ENCODE measurements around the gene SNAP25. TPM values are rescaled to one million over a fixed set of nuclear protein-coding genes. Genes with fewer than 3 reads are reported as not detected.

SNAP25 gene
- total RNA-seq, 2 experiments from 2014 or later = not detected

DNA sequence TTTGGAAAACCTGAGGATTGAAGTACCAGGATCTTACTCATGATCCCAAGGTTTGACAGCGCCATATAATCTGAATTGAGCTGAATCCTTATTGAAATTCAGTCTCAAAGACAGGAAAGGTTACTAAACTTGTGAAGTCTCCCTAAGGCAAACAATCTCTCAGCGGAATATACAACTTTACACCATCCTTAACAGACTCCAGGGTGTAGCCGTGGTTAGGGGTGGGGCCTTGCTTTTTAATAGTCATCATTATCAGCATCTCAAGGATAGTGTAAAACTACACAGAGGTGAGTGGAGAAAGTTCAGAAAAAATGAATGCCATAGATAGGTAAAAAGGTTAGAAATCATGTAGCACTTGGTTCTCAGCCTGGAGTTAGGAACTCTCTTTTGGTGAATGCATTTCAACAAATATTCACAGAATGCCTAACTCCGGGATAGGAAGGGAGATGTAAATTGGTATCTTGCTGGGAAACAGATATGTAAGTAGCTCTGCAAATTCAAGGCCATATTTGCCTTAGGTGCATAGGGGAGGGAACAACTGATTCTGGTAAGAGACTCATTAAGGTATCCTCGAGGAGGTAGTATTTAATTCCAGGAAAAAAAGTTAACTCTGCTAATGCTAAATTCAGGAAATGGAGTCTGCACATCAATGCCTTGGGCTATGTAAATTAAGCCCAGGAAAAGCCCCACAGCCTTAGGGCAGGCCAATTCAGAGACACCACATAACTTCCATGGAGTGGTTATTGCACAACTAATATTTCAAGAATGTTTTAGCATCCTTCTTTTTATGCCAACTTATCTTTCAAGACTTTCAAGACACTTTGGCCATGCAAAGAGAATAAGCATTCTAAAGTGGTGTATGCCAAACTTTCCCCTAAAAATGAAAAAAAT, 61.6 kb downstream of the SNAP25 start:
- H3K27me3 Mint-ChIP-seq = no peaks in the 10 kb centered on the region
- no peaks in the 10 kb centered on the region for H3K4me1 Mint-ChIP-seq
- ChIA-PET CTCF (interaction anchor here (1.3 kb wide), 1 partner anchor 302 kb away, joined by 3 read pairs; no protein-coding TSS in a partner anchor), POLR2A (no interaction called here)
- no peak overlapping the region for H3K27ac Mint-ChIP-seq
- no peak overlapping the region for H3K4me3 Mint-ChIP-seq
- DNase-seq = no peak
- H3K36me3 Mint-ChIP-seq (ENCODE audit: low read depth) = no peaks in the 10 kb centered on the region
- H3K9me3 Mint-ChIP-seq = no peaks in the 10 kb centered on the region

DNA sequence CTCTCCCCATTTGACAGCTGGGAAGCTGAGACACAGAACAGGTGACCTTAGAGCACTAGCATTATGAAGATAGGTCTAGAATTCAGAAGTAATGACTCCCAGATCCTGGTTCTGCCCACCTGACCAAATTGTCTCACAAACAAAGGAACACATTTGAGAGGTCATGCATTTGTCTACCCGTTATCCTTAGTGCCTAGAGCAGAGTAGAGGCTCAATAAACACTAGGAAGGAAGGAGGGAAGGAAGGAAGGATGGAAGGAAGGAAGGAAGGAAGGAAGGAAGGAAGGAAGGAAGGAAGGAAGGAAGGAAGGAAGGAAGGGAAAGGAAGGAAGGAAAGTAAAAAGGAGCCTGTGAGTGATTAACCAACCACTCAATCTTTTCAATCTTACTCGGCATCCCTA, 63.3 kb downstream of the SNAP25 start:
- DNase-seq = no peak
- no peaks in the 10 kb centered on the region for H3K36me3 Mint-ChIP-seq (ENCODE audit: low read depth)
- ChIA-PET POLR2A (no interaction called here), CTCF (interaction anchor here (1.3 kb wide), 1 partner anchor 304 kb away, joined by 3 read pairs; no protein-coding TSS in a partner anchor)
- H3K4me1 Mint-ChIP-seq = no peaks in the 10 kb centered on the region
- H3K27ac Mint-ChIP-seq = no peak overlapping the region
- no peak overlapping the region for H3K4me3 Mint-ChIP-seq
- no peaks in the 10 kb centered on the region for H3K9me3 Mint-ChIP-seq
- H3K27me3 Mint-ChIP-seq = no peaks in the 10 kb centered on the region

DNA sequence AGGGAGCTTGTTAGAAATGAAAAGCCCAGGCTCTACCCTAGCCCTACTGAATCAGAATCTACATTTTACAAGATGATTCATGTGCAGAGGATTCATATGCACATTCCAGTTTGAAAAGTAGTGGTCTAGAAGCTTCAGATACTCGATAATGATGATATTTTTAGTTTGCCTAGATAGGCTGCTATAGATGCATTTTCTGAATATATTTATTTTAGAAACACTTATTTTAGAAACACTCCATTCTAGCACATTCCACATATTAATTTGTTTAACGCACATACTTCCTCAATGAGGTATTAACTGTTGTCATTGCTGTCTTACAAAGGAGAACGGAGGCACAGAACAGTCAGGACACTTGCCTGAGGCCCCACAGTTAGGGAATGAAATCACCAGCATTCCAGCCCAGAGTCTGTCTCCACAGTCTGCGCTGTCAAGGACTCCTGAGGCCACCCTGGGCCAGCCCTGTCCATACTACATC, 64.4 kb downstream of the SNAP25 start:
- ChIA-PET CTCF (no interaction called here), POLR2A (no interaction called here)
- no peaks in the 10 kb centered on the region for H3K27me3 Mint-ChIP-seq
- no peaks in the 10 kb centered on the region for H3K4me1 Mint-ChIP-seq
- H3K4me3 Mint-ChIP-seq = no peak overlapping the region
- H3K36me3 Mint-ChIP-seq (ENCODE audit: low read depth) = no peaks in the 10 kb centered on the region
- no peak overlapping the region for H3K27ac Mint-ChIP-seq
- no peaks in the 10 kb centered on the region for H3K9me3 Mint-ChIP-seq
- DNase-seq = no peak

DNA sequence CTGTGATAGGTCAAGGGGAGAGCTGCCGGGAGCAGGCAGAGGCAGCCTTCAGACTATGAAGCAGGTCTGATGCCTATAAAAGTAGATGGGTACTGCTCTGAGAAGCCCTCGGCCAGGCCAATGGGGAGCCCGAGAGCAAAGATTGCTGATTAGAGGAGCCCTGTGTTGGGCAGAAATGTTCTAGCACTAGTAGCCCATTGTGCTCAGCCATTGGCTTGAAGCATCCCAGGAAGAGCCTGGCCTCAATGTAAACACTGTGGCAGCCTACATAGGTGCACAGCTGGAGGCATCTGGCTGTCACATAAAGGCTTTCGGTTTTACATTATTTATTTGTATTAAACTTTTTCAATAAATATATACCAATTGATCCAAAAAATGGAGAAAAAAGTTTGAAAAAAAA, 67.7 kb downstream of the SNAP25 start:
- ChIA-PET POLR2A (no interaction called here), CTCF (no interaction called here)
- no peak overlapping the region for H3K27ac Mint-ChIP-seq
- no peaks in the 10 kb centered on the region for H3K4me1 Mint-ChIP-seq
- no peak overlapping the region for H3K4me3 Mint-ChIP-seq
- H3K9me3 Mint-ChIP-seq = no peaks in the 10 kb centered on the region
- H3K27me3 Mint-ChIP-seq = no peaks in the 10 kb centered on the region
- H3K36me3 Mint-ChIP-seq (ENCODE audit: low read depth) = no peaks in the 10 kb centered on the region
- no peak for DNase-seq

DNA sequence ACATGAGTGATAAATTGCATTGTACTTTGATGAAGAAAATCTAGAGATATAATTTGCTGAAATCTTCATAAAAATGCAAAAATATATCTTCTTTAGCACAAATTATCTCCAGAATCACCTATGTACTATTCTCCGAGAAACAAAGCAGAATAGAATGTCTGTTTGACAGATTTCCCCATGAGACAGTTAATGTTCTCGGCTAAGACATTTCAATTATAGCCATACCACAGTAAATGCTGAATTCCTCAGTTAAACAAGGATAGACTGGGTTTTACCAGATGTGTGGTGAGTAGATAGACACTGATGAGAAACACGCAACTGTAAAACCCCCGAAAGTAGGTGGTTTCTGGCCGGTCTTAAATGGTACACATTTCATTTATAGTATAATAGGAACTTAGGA, 69.8 kb downstream of the SNAP25 start:
- Mint-ChIP-seq H3K9me3 (no peaks in the 10 kb centered on the region), H3K4me1 (no peaks in the 10 kb centered on the region), H3K27ac (no peak overlapping the region), H3K27me3 (no peaks in the 10 kb centered on the region), H3K4me3 (no peak overlapping the region), H3K36me3 (ENCODE audit: low read depth) (no peaks in the 10 kb centered on the region)
- no peak for DNase-seq
- CTCF ChIA-PET = no interaction called here
- POLR2A ChIA-PET = no interaction called here

DNA sequence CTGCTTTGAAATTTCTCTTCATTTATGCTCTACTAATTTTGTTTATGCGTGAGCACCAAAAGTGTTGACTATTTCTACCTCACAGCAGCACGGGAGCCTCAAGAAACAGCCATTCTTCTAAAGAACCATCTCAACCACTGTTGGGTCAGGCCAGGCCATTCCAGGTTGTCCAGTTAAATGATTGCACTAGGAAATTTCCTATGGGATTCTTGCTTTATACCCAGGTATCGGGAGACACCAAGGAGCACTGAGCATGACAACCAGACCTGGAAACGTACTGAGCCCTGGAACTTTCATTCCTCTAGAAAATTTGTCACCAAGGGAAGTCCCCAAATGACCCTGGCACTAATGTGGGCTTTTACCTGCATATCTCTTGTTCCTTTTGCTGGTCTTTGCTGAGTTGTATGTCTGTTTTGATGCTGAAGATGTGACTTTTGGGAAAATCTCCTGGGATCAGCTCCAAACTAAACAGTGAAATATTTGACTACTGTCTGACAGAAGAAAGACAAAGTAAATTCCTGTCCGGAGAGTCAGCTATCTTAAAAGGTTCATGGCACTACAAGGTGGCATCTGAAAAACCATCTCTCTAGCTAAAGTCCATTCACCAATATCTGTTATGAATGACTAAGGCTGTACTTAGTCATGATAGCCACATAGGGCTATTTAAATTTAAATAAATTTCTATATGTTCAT, 70.5 kb downstream of the SNAP25 start:
- ChIA-PET CTCF (interaction anchor here (1.1 kb wide), 1 partner anchor 17 kb away, joined by 3 read pairs; no protein-coding TSS in a partner anchor), POLR2A (no interaction called here)
- Mint-ChIP-seq H3K36me3 (ENCODE audit: low read depth) (no peaks in the 10 kb centered on the region), H3K9me3 (no peaks in the 10 kb centered on the region), H3K27me3 (no peaks in the 10 kb centered on the region), H3K27ac (no peak overlapping the region), H3K4me1 (no peaks in the 10 kb centered on the region), H3K4me3 (no peak overlapping the region)
- DNase-seq = no peak

DNA sequence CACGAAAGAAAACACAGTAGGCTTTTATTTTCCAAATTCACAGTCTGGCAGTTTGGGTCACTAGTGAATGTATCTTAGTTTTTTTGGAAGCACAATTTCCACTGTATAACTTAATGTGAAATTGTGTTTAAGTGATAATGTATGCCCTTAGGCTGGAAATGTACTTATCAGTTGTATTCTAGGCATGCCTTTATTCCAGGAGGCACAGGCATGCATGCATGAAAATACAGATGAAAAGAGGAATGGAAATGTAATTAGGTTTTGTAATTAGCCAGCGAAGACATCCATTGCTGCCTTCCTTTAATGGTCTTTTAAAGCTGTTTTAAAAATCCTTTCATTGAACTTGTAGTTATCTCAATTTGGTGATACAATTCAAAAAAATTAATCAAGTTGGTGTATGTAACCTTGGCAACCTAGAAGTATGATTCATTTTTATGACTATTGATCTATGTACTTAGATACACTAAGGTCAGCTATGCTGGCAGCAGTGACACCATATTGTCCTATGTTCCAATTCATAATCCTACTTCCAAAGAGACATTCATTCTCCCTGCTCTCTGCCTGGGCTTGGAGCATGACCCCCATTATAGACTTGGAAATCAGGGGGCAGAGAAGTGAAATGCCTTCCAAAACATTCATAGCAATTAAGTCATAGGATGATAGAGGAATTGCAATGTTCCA, 73.1 kb downstream of the SNAP25 start:
- Mint-ChIP-seq H3K36me3 (ENCODE audit: low read depth) (no peaks in the 10 kb centered on the region), H3K27ac (no peak overlapping the region), H3K4me1 (no peaks in the 10 kb centered on the region), H3K27me3 (no peaks in the 10 kb centered on the region), H3K9me3 (no peaks in the 10 kb centered on the region), H3K4me3 (no peak overlapping the region)
- POLR2A ChIA-PET = no interaction called here
- no peak for DNase-seq
- CTCF ChIA-PET = no interaction called here

DNA sequence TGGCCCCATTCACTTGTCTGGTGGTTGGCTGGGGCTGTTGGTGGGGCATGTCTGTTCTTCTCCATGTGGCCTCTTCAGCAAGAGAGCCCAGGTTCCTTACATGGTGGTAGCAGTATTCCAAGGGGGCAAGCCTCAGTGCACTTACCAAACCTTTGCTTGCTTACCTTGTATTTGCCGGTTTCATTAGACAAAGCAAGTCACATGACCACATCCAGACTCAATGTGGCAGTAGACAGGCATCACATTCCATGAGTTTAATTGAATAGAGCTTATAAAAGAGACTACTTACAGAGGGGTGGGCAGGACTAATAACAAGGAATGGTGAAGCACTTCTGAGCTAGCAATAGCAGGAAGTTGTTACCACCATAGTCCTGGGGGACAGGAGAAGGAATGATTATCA, 78.6 kb downstream of the SNAP25 start:
- H3K4me1 Mint-ChIP-seq = no peaks in the 10 kb centered on the region
- H3K4me3 Mint-ChIP-seq = no peak overlapping the region
- no peaks in the 10 kb centered on the region for H3K36me3 Mint-ChIP-seq (ENCODE audit: low read depth)
- POLR2A ChIA-PET = no interaction called here
- no peak overlapping the region for H3K27ac Mint-ChIP-seq
- CTCF ChIA-PET = interaction anchor here (0.8 kb wide), 1 partner anchor 43 kb away, joined by 3 read pairs; no protein-coding TSS in a partner anchor
- DNase-seq = no peak
- peaks cover 3% of the 10 kb centered on the region for H3K27me3 Mint-ChIP-seq
- H3K9me3 Mint-ChIP-seq = no peaks in the 10 kb centered on the region

DNA sequence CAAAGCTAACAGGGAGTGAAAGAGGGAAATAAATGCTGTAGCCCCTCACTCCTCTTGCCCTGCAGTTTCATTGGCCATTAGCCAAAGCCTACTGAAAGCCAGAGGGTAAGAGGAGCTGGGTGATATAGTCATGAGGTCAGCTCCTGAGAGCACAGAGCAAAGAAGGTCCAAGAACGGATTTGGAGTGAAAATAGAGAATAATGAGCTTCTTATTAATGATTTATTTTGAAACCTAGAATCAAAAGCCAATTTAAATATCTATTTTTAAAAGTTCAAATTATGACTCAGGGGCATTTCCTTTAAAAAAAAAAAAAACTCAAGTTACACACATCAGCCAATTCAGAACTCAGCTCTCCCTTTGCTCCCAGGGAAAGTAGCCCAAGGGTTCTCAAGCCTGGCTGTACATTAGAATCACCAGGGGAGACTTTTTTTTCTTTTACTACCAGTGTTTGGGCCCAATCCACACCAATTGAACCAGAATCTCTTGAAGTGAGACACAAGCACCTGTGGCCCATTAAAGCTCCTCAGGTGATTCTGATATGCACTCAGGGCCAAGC, 79.1 kb downstream of the SNAP25 start:
- Mint-ChIP-seq H3K4me3 (no peak overlapping the region), H3K4me1 (no peaks in the 10 kb centered on the region), H3K27ac (no peak overlapping the region), H3K9me3 (no peaks in the 10 kb centered on the region), H3K36me3 (ENCODE audit: low read depth) (no peaks in the 10 kb centered on the region), H3K27me3 (peaks cover 3% of the 10 kb centered on the region)
- ChIA-PET CTCF (interaction anchor here (0.8 kb wide), 1 partner anchor 43 kb away, joined by 3 read pairs; no protein-coding TSS in a partner anchor), POLR2A (no interaction called here)
- DNase-seq = no peak

DNA sequence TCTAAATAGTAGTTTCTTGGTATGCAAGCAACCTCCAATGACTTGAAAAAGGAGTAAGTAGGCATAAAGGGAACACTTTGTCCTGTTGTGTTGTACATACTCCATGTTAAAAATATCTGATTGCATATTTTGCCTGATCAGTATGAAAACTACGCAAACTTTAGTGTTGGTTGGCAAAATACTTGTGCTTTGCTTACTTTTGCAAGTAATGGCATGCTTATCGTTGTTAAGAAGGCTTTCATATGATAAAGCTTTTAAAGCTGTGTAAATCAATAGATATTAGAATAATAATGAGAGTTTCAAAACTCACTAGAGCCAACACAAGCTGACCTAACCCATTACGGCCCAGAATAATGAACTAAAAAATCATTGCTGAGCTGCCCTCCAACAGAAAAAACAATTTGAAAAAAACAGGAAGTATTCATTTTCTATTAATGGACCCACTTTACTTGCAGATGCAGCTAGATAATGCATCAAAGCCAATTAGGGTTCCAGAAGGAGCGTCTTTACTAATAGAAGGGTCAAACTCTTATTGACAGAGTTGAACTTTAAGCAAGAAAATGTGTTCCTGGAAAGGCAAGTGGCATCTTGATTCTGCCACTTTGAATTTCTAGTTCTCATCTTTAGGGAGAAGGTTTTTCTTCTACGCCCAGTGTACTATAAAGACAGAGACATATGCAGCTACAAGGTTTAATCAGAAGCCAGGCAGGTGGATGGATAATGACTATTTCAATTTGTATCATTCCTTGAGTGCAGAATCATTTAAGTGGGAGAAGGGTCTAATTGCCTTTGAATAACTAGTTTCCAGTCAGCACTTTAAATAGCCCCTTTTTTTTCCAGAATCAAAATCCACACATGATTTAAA, 82.2 kb downstream of the SNAP25 start:
- CTCF ChIA-PET = no interaction called here
- Mint-ChIP-seq H3K36me3 (ENCODE audit: low read depth) (no peaks in the 10 kb centered on the region), H3K4me1 (no peaks in the 10 kb centered on the region), H3K27me3 (peaks cover 7% of the 10 kb centered on the region), H3K9me3 (no peaks in the 10 kb centered on the region), H3K27ac (no peak overlapping the region), H3K4me3 (no peak overlapping the region)
- DNase-seq = no peak
- POLR2A ChIA-PET = no interaction called here

DNA sequence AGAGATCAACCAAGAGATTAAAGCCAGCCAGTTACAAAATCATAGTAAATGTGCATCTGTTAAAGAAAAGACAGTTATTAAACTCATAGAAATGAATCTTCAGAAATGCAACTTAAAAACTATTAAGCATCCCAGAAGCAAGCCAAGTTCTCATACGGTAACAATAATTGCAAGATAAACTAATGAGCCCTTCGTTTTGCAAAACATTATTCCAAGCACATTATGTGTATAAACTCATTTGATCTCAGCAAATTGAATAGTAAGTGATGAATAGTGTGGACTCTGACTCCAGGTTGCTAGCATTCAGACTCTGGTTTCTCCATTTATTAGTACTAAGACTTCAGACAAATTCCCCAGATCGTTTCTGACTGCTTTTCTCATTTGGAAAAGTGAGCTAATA, 85.2 kb downstream of the SNAP25 start:
- H3K4me3 Mint-ChIP-seq = no peak overlapping the region
- H3K27me3 Mint-ChIP-seq = peaks cover 12% of the 10 kb centered on the region
- H3K9me3 Mint-ChIP-seq = no peaks in the 10 kb centered on the region
- POLR2A ChIA-PET = no interaction called here
- CTCF ChIA-PET = no interaction called here
- no peaks in the 10 kb centered on the region for H3K36me3 Mint-ChIP-seq (ENCODE audit: low read depth)
- no peak for DNase-seq
- no peak overlapping the region for H3K27ac Mint-ChIP-seq
- peaks cover 3% of the 10 kb centered on the region for H3K4me1 Mint-ChIP-seq

DNA sequence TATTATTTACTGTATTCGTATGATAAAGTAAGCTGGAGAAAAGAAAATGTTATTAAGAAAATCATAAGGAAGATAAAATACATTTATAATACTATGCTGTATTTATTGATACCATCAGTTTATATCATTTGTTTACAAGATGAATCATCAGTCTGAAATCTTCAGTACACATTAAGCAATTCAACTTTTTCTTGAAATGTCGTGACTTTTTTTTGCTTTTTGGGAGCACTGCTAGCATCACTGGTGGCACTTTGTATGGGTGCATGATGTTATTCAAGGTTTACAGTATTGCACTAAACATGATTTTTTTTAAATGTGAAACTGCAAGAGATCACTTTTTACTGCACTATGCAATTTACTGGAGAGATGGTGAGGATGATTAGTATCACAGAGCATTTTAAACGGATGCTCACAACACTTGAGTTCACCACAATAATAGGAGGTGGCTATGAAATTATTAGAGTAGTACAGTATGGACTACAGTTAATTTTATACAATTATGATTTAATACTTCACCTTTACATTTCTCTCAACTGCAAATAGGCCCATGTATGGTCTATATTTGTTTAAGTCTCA, 85.9 kb downstream of the SNAP25 start:
- ChIA-PET POLR2A (no interaction called here), CTCF (no interaction called here)
- Mint-ChIP-seq H3K36me3 (ENCODE audit: low read depth) (no peaks in the 10 kb centered on the region), H3K27me3 (peaks cover 14% of the 10 kb centered on the region), H3K4me1 (peaks cover 3% of the 10 kb centered on the region), H3K27ac (no peak overlapping the region), H3K9me3 (no peaks in the 10 kb centered on the region), H3K4me3 (no peak overlapping the region)
- DNase-seq = no peak

Measured in activated CD4-positive, alpha-beta T cell treated with anti-CD3 and anti-CD28 coated beads, Interleukin-2, amount 10 ng/mL, durations not matched to agents 7 days and 5 days (primary cell).